ACC112 (cell line): ENCODE results near the gene THRB.
"Not testable (repeated sequence)": the region's sequence is repeated elsewhere in the genome, so short reads cannot be mapped to it uniquely, and the experiment has no call there.

Experiments used
- H2AFZ ChIP-seq: fragments of 200-600 bp; sonication (generic); one replicate; pipeline ENCODE4 v1.6.0; 2017; ENCODE audit warnings: antibody characterized with exemption, low read length; ENCODE audit not compliant: unreplicated experiment
- H3K27ac ChIP-seq: fragments of 200-600 bp; sonication (generic); 2 replicates; pipeline ENCODE4 v1.5.1; 2014; ENCODE audit warnings: low read depth, mild to moderate bottlenecking, antibody characterized with exemption, low read length, moderate library complexity
- H3K27me3 ChIP-seq: fragments of 200-600 bp; sonication (generic); 2 replicates; pipeline ENCODE4 v1.6.1; 2014; ENCODE audit warnings: mild to moderate bottlenecking, antibody characterized with exemption, low read length, moderate library complexity, mixed read lengths; ENCODE audit not compliant: insufficient read depth
- H3K36me3 ChIP-seq: fragments of 200-600 bp; sonication (generic); 2 replicates; pipeline ENCODE4 v1.6.1; 2016; ENCODE audit warnings: mild to moderate bottlenecking, antibody characterized with exemption, low read length, moderate library complexity, mixed read lengths; ENCODE audit not compliant: insufficient read depth
- H3K4me1 ChIP-seq: fragments of 200-600 bp; sonication (generic); one replicate; pipeline ENCODE4 v1.6.1; 2016; ENCODE audit warnings: low read length, mixed read lengths; ENCODE audit not compliant: insufficient read depth, unreplicated experiment, control insufficient read depth
- H3K4me3 ChIP-seq: fragments of 200-600 bp; sonication (generic); 2 replicates; pipeline ENCODE4 v1.5.1; 2014; ENCODE audit warnings: mild to moderate bottlenecking, low read depth, low read length
- H3K79me2 ChIP-seq: fragments of 200-600 bp; sonication (generic); one replicate; pipeline ENCODE4 v1.6.0; 2016; ENCODE audit warnings: low read length; ENCODE audit not compliant: control insufficient read depth, unreplicated experiment, insufficient read depth

The THRB gene

GRCh38 chr3:24100696-24101402 is 393.8 kb downstream of the THRB start:
- H3K27ac ChIP-seq, result no peak overlapping the region
- peaks cover 3% of the 10 kb centered on the region for H3K4me1 ChIP-seq
- no peaks in the 10 kb centered on the region for H3K79me2 ChIP-seq
- H3K27me3 ChIP-seq, result no peaks in the 10 kb centered on the region
- H3K4me3 ChIP-seq, result no peak overlapping the region
- no peaks in the 10 kb centered on the region for H3K36me3 ChIP-seq
- no peak overlapping the region for H2AFZ ChIP-seq

GRCh38 chr3:24096695-24097290 is 397.9 kb downstream of the THRB start:
- Histone ChIP-seq H3K36me3 (no peaks in the 10 kb centered on the region), H3K27me3 (no peaks in the 10 kb centered on the region), H3K79me2 (no peaks in the 10 kb centered on the region), H2AFZ (no peak overlapping the region), H3K4me3 (no peak overlapping the region), H3K27ac (no peak overlapping the region), H3K4me1 (peaks cover under 1% of the 10 kb centered on the region)

- H2AFZ ChIP-seq, result no peak overlapping the region
- no peak overlapping the region for H3K4me3 ChIP-seq
- no peaks in the 10 kb centered on the region for H3K27me3 ChIP-seq
- H3K79me2 ChIP-seq, result no peaks in the 10 kb centered on the region
- no peaks in the 10 kb centered on the region for H3K36me3 ChIP-seq
- H3K27ac ChIP-seq, result no peak overlapping the region
- no peaks in the 10 kb centered on the region for H3K4me1 ChIP-seq
These were observed 398.4 kb downstream of the THRB start for GRCh38 chr3:24096271-24096670.

GRCh38 chr3:24094818-24095217 is 399.8 kb downstream of the THRB start:
- H2AFZ ChIP-seq, result not testable (repeated sequence)

GRCh38 chr3:24088782-24089181 is 405.9 kb downstream of the THRB start:
- Histone ChIP-seq H2AFZ (no peak overlapping the region), H3K27me3 (no peaks in the 10 kb centered on the region), H3K4me1 (peaks cover 3% of the 10 kb centered on the region), H3K27ac (no peak overlapping the region), H3K36me3 (no peaks in the 10 kb centered on the region), H3K4me3 (no peak overlapping the region), H3K79me2 (no peaks in the 10 kb centered on the region)

More at GRCh38 chr3:24094818-24095217, 399.8 kb downstream of the THRB start:
- H3K36me3 ChIP-seq, H3K27ac ChIP-seq, H3K4me1 ChIP-seq, H3K27me3 ChIP-seq, H3K79me2 ChIP-seq, H3K4me3 ChIP-seq: not testable (repeated sequence)

GRCh38 chr3:24087469-24087868 is 407.2 kb downstream of the THRB start:
- Histone ChIP-seq H3K27ac (no peak overlapping the region), H3K4me3 (no peak overlapping the region), H3K4me1 (peaks cover 3% of the 10 kb centered on the region), H3K79me2 (no peaks in the 10 kb centered on the region), H3K36me3 (no peaks in the 10 kb centered on the region), H2AFZ (no peak overlapping the region), H3K27me3 (no peaks in the 10 kb centered on the region)

GRCh38 chr3:24086617-24087404 is 407.8 kb downstream of the THRB start:
- H3K36me3 ChIP-seq, result no peaks in the 10 kb centered on the region
- no peak overlapping the region for H2AFZ ChIP-seq
- H3K79me2 ChIP-seq, result no peaks in the 10 kb centered on the region
- H3K4me1 ChIP-seq, result peaks cover 3% of the 10 kb centered on the region
- no peak overlapping the region for H3K27ac ChIP-seq
- no peak overlapping the region for H3K4me3 ChIP-seq
- H3K27me3 ChIP-seq, result no peaks in the 10 kb centered on the region

- Histone ChIP-seq H3K27me3 (no peaks in the 10 kb centered on the region), H3K4me1 (peaks cover 3% of the 10 kb centered on the region), H3K36me3 (no peaks in the 10 kb centered on the region), H3K27ac (no peak overlapping the region), H2AFZ (no peak overlapping the region), H3K79me2 (no peaks in the 10 kb centered on the region), H3K4me3 (no peak overlapping the region)
These were observed 408.4 kb downstream of the THRB start for GRCh38 chr3:24086206-24086605.

GRCh38 chr3:24072193-24072592 is 422.5 kb downstream of the THRB start:
- Histone ChIP-seq H3K27me3 (no peaks in the 10 kb centered on the region), H3K27ac (no peak overlapping the region), H3K36me3 (no peaks in the 10 kb centered on the region), H3K4me1 (no peaks in the 10 kb centered on the region), H3K4me3 (no peak overlapping the region), H2AFZ (no peak overlapping the region), H3K79me2 (no peaks in the 10 kb centered on the region)

- H3K79me2 ChIP-seq, result no peaks in the 10 kb centered on the region
- no peak overlapping the region for H3K4me3 ChIP-seq
- H3K4me1 ChIP-seq, result no peaks in the 10 kb centered on the region
- H3K27ac ChIP-seq, result no peak overlapping the region
- no peaks in the 10 kb centered on the region for H3K27me3 ChIP-seq
- no peaks in the 10 kb centered on the region for H3K36me3 ChIP-seq
- no peak overlapping the region for H2AFZ ChIP-seq
These were observed 425.6 kb downstream of the THRB start for GRCh38 chr3:24069045-24069444.
